Activated naive CD8-positive, alpha-beta T cell treated with anti-CD3 and anti-CD28 coated beads for 36 hours (primary cell): ENCODE measurements around the gene SEL1L. TPM values are rescaled to one million over a fixed set of nuclear protein-coding genes. Genes with fewer than 3 reads are reported as not detected.
"Not testable (repeated sequence)": the region's sequence is repeated elsewhere in the genome, so short reads cannot be mapped to it uniquely, and the experiment has no call there.

ENCODE experiments used
- DNase-seq: peaks from one replicate; pipeline ENCODE4 v3.0.0; 2021
- H3K27ac Mint-ChIP-seq: one replicate; pipeline ENCODE4 v1.8.0; 2022; ENCODE audit warnings: mild to moderate bottlenecking, moderate library complexity, mixed read lengths
- H3K27me3 Mint-ChIP-seq: one replicate; pipeline ENCODE4 v1.8.0; 2022; ENCODE audit warnings: mild to moderate bottlenecking, mixed read lengths
- H3K36me3 Mint-ChIP-seq: one replicate; pipeline ENCODE4 v1.8.0; 2021; ENCODE audit warnings: mild to moderate bottlenecking, mixed read lengths
- H3K4me1 Mint-ChIP-seq: one replicate; pipeline ENCODE4 v1.8.0; 2021; ENCODE audit warnings: mixed read lengths
- H3K4me3 Mint-ChIP-seq: one replicate; pipeline ENCODE4 v1.8.0; 2022; ENCODE audit warnings: mild to moderate bottlenecking, moderate library complexity, mixed read lengths
- H3K9me3 Mint-ChIP-seq: one replicate; pipeline ENCODE4 v1.8.0; 2022; ENCODE audit warnings: mixed read lengths
- total RNA-seq, 2 experiments: library from RNA; stranded (reverse); gene quantifications; one replicate each; pipeline ENCODE4 v1.2.3, GENCODE V29; 2021

SEL1L gene
- total RNA-seq, 2 experiments from 2014 or later: 56.0 to 58.7 TPM

DNA sequence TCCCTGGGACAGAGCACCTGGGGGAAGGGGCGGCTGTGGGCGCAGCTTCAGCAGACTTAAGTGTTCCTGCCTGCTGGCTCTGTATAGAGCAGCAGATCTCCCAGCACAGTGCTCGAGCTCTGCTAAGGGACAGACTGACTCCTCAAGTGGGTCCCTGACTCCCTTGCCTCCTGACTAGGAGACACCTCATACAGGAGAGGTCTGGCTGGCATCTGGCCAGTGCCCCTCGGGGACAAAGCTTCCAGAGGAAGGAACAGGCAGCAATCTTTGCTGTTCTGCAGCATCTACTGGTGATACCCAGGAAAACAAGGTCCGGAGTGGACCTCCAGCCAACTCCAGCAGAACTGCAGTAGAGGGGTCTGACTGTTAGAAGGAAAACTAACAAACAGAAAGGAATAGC is 7.6 kb upstream of the SEL1L start:
- not testable (repeated sequence) for H3K27ac Mint-ChIP-seq, H3K9me3 Mint-ChIP-seq, DNase-seq

DNA sequence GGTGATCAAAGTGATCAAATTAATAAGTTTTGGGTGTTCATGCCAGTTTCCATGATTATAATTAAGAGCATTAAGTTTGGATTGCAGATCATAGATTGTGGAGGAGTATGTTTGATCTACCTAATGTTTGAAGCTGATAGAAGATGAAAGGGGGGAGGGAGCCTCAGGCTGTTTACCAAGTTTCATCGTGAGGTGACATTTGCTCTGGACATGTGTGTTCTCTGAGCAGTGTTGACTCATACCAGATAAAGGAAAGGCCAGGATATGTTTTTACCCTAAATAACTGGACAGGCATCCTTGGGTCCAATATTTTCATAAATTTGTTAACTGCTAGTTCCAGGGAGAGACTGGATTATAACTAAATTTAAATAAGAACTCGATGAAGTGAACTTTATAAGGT is 3.5 kb upstream of the SEL1L start:
- Mint-ChIP-seq H3K27ac (no peak overlapping the region), H3K4me3 (no peak overlapping the region), H3K9me3 (peaks cover 5% of the 10 kb centered on the region), H3K4me1 (peaks cover 13% of the 10 kb centered on the region), H3K36me3 (peaks cover 1% of the 10 kb centered on the region), H3K27me3 (peaks cover 29% of the 10 kb centered on the region)
- no peak for DNase-seq

More for the DNA sequence above, 7.6 kb upstream of the SEL1L start:
- H3K27me3 Mint-ChIP-seq: peaks cover 48% of the 10 kb centered on the region
- H3K4me1 Mint-ChIP-seq, H3K36me3 Mint-ChIP-seq, H3K4me3 Mint-ChIP-seq: not testable (repeated sequence)

DNA sequence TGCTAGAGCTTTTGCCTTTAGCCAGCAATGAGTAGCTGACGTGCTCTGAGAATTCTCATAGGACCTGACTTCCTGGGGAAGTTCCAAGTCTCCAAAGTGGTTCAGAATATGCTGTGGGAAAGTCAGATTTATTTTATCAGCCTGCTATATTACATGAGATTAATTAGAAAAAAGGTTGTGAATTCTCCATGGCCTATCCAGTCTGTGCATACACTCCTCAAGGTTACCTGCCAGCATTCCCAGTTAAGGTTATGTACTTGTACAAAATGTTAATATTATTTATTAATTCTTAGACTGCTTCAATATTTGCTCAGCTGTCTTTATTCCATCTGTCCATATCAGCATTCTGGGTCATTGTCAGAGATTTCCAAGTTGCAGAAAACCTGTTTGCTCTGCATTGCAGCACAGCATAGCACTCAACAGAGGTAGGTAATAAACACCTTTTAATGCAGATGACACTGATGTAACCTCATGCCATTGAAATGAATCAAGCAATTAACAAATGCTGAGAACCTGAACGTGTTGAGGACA is 2.7 kb upstream of the SEL1L start:
- Mint-ChIP-seq H3K4me3 (no peak overlapping the region), H3K36me3 (no peaks in the 10 kb centered on the region), H3K27me3 (peaks cover 21% of the 10 kb centered on the region), H3K9me3 (peaks cover 5% of the 10 kb centered on the region), H3K27ac (no peak overlapping the region), H3K4me1 (peaks cover 19% of the 10 kb centered on the region)
- no peak for DNase-seq

DNA sequence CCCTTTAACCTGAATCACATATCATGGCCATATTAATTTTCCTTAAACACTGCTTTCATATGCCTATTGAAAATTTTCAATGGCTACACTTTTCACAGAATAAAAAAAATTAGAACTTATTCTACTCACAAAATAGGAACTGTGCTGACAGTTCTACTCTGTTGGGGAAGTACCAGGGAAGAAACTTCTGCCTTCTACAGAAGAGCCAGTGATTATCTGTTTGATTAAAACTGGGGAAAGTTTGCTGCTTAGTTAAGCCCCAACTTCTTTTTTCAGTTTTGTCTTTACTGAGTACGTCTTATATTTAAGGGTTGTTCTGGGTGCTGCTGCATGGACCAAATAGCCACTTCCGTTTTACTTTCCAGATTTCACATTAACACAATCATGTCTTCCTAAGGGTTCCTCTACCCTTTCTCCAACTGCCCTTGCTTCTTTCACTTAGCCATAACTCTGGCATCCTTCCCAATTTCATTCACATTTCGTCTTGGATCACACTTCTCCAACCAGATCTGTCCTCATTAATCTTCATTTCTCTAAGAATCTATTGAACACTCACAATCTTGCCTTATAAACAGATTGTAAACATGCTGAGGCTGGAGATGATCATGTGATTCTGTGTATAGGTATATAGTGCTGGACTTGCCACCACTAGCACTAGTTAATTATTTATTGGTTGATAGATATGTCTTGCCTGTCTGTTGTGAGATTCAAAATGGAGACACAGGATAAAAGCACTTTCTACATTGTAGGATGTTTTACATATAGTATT is 1.9 kb upstream of the SEL1L start:
- Mint-ChIP-seq H3K27ac (no peak overlapping the region), H3K4me3 (peak overlapping the region; percentile 5), H3K4me1 (peaks cover 24% of the 10 kb centered on the region)

DNA sequence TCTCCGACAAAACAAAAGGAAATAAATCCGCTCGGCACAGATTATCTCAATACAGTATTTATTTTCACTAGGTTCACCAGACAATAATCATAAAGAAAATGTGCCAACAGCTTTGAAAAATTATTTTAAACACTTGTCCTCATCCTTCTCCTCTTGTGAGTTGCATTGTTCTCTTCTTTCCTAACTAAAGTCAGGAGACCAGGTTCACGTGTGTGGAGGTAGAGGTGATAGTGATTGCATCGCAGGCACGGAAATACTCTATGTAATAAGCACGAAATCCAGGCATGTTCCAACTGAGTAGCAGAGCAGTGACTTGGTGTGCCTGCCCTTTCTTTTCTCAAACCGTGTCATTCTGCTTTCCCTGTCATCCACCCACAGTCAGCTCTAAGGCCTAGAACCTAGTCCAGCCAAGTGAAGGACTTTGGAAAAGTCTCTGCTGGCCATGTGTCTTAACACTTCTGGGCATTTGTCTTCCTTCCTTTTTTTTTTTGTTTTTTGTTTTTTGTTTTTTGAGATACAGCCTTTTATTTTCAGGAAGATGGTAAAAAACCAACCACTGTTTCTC is 939 bp upstream of the SEL1L start:
- peak overlapping the region; percentile 48 for H3K4me3 Mint-ChIP-seq
- peaks cover 5% of the 10 kb centered on the region for H3K9me3 Mint-ChIP-seq
- peaks cover 32% of the 10 kb centered on the region for H3K4me1 Mint-ChIP-seq
- H3K27ac Mint-ChIP-seq: peak overlapping the region; percentile 84
- no peaks in the 10 kb centered on the region for H3K36me3 Mint-ChIP-seq
- H3K27me3 Mint-ChIP-seq: peaks cover 6% of the 10 kb centered on the region
- DNase-seq: no peak

More for the DNA sequence above, 1.9 kb upstream of the SEL1L start:
- Mint-ChIP-seq H3K27me3 (peaks cover 14% of the 10 kb centered on the region), H3K36me3 (no peaks in the 10 kb centered on the region), H3K9me3 (peaks cover 5% of the 10 kb centered on the region)
- DNase-seq: no peak

DNA sequence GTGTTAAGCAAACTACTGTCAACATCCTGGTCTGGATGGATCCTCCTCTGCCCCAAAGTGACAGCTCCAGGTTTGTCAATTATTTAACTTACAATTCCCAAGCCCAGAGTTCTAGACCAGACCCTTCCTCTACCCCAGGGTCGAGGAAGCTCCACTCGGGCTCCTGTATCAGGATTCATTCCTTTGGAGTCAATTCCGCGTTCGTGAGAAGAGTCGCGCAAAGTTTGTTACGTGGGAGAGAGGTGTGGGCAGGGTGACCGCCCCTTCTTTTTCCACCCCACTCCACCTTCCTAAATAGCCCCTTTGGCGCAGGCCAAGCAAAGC is 479 bp downstream of the SEL1L start:
- peaks cover 43% of the 10 kb centered on the region for H3K4me1 Mint-ChIP-seq
- no peaks in the 10 kb centered on the region for H3K36me3 Mint-ChIP-seq
- peaks cover 5% of the 10 kb centered on the region for H3K9me3 Mint-ChIP-seq
- peak overlapping the region; percentile 84 for H3K27ac Mint-ChIP-seq
- peak overlapping the region; percentile 94 for H3K4me3 Mint-ChIP-seq
- no peak for DNase-seq
- H3K27me3 Mint-ChIP-seq: no peaks in the 10 kb centered on the region

DNA sequence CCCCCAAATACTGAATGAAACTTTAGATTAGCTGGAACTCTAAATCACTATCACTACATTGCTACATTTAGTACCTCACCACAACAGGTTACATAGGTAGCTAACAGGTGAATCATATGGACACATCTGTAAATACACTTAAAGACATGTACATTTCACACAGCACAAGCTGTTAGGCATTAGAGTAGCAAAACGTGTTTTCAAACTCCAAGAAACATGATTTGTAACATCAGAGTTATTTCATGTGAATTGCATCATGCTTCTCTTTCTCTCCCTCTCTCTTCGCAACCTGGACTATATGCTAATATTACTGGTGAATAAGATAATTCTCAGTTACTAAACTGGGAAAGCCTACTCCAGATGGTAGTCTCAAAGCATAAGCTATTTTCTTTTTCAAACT is 4.3 kb downstream of the SEL1L start:
- H3K4me3 Mint-ChIP-seq: no peak overlapping the region
- no peak for DNase-seq
- no peaks in the 10 kb centered on the region for H3K27me3 Mint-ChIP-seq
- H3K4me1 Mint-ChIP-seq: peaks cover 37% of the 10 kb centered on the region
- H3K36me3 Mint-ChIP-seq: peaks cover 15% of the 10 kb centered on the region
- H3K27ac Mint-ChIP-seq: peak overlapping the region; percentile 60
- no peaks in the 10 kb centered on the region for H3K9me3 Mint-ChIP-seq

DNA sequence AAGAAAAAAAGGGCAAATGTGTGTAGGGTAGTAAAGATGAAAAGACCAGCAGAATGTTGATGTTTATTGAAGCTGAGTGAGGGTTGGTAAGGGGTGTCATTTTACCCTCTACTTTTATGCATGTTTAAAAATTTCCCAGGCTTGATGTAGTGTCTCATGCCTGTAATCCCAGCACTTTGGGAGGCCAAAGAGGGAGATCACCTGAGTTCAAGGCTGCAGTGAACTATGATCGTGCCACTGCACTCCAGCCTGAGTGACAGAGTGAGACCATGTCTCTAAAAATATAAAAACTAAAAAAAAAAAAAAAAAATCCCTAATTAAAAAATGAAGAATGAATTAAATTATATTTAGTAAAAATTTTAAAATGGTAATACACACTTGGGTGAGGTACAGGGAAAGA is 8.5 kb downstream of the SEL1L start:
- Mint-ChIP-seq H3K27me3 (no peaks in the 10 kb centered on the region), H3K27ac (no peak overlapping the region), H3K9me3 (no peaks in the 10 kb centered on the region), H3K4me3 (no peak overlapping the region), H3K36me3 (peaks cover 26% of the 10 kb centered on the region), H3K4me1 (peaks cover 35% of the 10 kb centered on the region)
- no peak for DNase-seq

DNA sequence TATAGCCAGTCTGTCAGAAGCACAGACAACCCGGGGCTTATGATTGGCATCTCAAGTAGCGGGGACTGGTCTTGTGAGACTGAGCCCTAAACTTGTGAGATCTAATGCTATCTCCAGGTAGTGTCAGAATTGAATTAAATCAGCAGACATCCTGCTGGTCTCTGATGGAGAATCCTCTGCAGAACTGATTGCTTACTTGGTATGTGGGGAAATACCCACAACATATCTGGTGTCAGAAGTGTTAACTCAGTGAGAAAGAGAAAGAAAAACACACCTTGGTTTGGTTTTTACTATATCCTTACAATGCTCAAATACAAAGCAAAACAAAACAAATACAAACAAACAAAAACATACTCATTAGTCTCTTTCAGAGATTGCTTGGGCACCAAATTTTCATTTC is 10.0 kb downstream of the SEL1L start:
- Mint-ChIP-seq H3K27me3 (no peaks in the 10 kb centered on the region), H3K4me3 (no peak overlapping the region), H3K36me3 (peaks cover 35% of the 10 kb centered on the region), H3K4me1 (peaks cover 36% of the 10 kb centered on the region), H3K9me3 (no peaks in the 10 kb centered on the region), H3K27ac (no peak overlapping the region)
- DNase-seq: no peak

DNA sequence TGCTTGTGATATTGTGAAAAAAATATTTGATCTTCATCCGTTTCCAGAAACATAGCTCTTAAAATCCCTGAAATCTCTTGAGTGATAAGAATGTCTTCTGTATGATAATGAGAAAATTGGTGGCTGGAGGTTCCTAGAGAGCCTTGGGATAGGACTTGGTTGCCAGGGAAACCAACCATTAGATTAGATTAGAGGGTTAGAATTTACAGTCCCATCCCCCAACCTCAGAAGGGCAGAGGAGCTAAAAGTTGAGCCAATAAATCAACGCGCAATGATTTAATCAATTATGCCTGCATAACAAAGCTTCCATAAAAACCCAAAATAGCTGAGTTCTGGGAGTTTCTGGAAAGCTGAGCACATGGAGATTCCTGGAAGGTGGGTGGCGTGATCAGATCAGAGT is 10.6 kb downstream of the SEL1L start:
- Mint-ChIP-seq H3K27ac (no peak overlapping the region), H3K27me3 (no peaks in the 10 kb centered on the region), H3K36me3 (peaks cover 35% of the 10 kb centered on the region), H3K9me3 (no peaks in the 10 kb centered on the region), H3K4me1 (peaks cover 32% of the 10 kb centered on the region), H3K4me3 (no peak overlapping the region)
- DNase-seq: no peak

DNA sequence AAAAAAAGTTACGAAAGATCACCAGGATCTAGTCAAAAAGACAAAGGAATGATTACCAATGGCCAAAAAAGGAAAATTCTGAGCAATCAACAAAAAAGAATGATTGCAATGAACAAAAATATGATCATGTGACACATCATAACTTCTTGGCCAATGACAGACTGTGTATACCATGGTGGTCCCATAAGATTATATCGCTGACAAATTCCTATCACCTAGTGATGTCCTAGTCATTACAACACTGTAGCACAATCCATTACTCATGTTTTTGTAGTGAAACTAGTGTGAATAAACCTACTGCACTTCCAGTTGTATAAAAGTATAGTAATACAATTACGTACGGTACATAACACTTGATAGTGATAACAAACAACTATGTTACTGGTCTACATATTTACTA is 12.3 kb downstream of the SEL1L start:
- Mint-ChIP-seq H3K9me3 (no peaks in the 10 kb centered on the region), H3K36me3 (peaks cover 34% of the 10 kb centered on the region), H3K4me3 (no peak overlapping the region), H3K27ac (no peak overlapping the region), H3K4me1 (peaks cover 28% of the 10 kb centered on the region), H3K27me3 (no peaks in the 10 kb centered on the region)
- no peak for DNase-seq

DNA sequence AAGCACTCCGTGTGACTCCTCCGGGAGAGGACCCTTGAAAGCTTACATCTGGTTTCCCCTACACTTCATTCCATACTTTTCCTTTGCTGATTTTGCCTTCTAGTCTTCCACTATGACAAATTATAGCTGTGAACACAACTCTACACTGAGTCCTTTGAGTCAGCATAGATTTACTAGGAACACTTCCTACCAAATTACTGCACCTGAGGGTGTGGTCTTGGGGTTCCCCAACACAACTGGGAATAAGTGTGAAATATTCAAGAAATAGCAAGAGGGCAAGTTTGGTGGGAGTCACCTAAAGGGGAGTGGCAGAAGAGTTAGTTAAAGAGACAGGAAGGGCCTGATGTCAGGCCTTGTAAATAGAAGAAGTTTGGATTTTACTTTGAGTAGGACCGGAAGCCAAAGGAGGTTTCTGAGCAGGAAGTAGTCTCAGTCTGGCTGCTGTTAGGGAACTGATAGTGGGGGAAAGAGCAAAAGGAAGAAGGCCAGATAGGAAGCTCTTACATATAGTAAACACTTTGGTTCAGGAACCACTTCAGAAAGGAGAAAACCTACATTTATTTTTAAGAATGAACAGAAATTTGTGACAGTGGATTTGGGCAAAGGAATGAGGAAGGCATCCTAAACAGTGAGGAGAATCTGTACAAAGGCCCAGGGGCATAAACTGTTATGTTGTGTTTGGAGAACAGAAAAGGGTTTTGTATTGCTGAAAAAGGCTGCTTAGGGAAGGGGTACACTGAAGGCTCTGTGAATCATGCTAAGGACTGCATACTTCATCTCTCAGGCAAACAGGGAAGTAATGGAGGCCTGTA is 14.2 kb downstream of the SEL1L start:
- no peak for DNase-seq
- H3K36me3 Mint-ChIP-seq: peaks cover 41% of the 10 kb centered on the region
- H3K4me3 Mint-ChIP-seq: no peak overlapping the region
- H3K27me3 Mint-ChIP-seq: no peaks in the 10 kb centered on the region
- peaks cover 28% of the 10 kb centered on the region for H3K4me1 Mint-ChIP-seq
- peak overlapping the region; percentile 84 for H3K27ac Mint-ChIP-seq
- H3K9me3 Mint-ChIP-seq: no peaks in the 10 kb centered on the region

DNA sequence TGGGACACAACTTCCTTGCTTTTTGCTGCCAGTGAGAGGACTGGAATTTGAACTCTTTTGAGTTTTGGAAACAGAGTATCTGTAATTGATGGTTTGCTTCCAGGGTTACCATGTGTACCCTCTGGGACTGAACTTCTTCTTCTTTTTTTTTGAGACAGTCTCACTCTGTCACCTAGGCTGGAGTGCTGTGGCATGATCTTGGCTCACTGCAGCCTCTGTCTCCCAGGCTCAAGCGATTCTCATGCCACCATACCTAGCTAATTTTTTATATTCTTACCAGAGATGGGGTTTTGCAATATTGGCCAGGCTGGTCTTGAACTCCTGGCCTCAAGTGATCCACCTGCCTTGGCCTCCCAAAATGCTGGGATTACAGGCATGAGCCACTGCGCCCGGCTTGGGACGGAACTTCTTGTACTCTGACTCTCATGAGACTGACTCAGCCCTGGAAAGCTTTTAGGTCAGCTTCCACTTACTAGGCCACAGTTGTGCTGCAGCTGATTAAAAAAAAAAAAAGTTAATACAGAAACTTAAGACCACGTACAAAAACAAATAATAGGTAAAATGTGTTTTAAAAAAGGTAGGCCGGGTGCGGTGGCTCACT is 15.8 kb downstream of the SEL1L start:
- Mint-ChIP-seq H3K4me1 (peaks cover 21% of the 10 kb centered on the region), H3K27ac (no peak overlapping the region), H3K27me3 (no peaks in the 10 kb centered on the region), H3K9me3 (no peaks in the 10 kb centered on the region), H3K4me3 (no peak overlapping the region), H3K36me3 (peaks cover 47% of the 10 kb centered on the region)
- no peak for DNase-seq

DNA sequence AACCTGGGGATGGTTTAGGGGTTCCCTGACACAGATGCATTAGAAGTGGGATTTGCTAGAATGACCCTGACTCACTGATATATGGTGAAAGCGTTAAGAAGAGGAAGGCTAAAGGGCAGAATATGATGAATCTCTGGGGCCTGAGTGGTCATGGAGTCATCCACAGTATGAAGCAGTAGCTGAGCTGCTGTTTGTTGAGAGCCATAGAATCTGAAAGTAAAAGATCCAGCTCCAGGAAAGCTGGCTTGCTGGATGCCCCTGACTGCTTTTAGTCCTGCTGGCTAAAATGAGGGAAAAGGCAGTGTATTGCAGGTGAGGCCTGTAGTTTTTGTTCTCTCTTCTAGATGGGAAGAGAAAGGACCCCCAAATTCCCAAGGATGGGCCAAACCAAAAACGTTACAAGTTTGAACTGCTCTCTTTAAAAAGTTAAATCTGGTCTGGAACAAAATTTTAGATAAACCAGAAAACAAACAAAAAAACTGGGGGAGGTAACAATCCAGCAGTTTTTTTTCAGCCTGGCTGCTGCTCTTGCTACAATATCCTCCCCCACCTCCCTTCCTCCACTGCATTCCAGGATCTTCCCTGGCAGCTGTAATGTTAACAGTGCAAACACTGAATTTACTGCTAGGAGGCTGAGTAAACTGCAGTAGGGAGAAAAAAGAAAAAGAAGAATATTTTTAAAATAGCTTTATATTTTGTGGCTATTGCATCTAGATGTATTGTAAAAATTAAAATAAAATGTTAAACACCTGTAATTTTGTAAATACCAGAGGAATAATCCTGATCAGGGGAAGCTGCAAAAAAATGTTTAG is 16.5 kb downstream of the SEL1L start:
- Mint-ChIP-seq H3K36me3 (peaks cover 47% of the 10 kb centered on the region), H3K27me3 (no peaks in the 10 kb centered on the region), H3K9me3 (no peaks in the 10 kb centered on the region), H3K27ac (no peak overlapping the region), H3K4me1 (peaks cover 23% of the 10 kb centered on the region), H3K4me3 (no peak overlapping the region)
- DNase-seq: no peak
